GM23338 (cell line): ENCODE data around the gene PRR11. TPM values are rescaled to one million over a fixed set of nuclear protein-coding genes. Genes with fewer than 3 reads are reported as not detected.
A peak's percentile ranks its signal among the peaks of the same experiment; 100 is the strongest.

Experiments
- ATAC-seq: fragments of 200-7000 bp; cut with Tn5 transposase; 3 replicates; pipeline ENCODE4 v1.9.1; 2020
- DNase-seq: peaks from one replicate; pipeline ENCODE4 v3.0.0-alpha.2; 2015; ENCODE audit warnings: low spot score
- H2AFZ ChIP-seq: fragments of 200-600 bp; sonication (generic); 2 replicates; pipeline ENCODE4 v1.8.0; 2016; ENCODE audit warnings: antibody characterized with exemption, mild to moderate bottlenecking, moderate library complexity
- H3F3A ChIP-seq: fragments of 200-600 bp; sonication (generic); replicated peaks from 2 replicates; pipeline ENCODE4 v1.8.0; 2017; ENCODE audit warnings: antibody characterized with exemption, mixed run types, low read depth
- H3K27ac ChIP-seq: fragments of 200-600 bp; sonication (generic); 2 replicates; pipeline ENCODE4 v1.6.1; 2016; ENCODE audit warnings: low read depth
- H3K27me3 ChIP-seq: fragments of 200-600 bp; sonication (generic); 2 replicates; pipeline ENCODE4 v1.8.0; 2016; ENCODE audit warnings: mild to moderate bottlenecking, mixed run types, moderate library complexity; ENCODE audit not compliant: insufficient read depth
- H3K36me3 ChIP-seq: fragments of 200-600 bp; sonication (generic); 2 replicates; pipeline ENCODE4 v1.8.0; 2016; ENCODE audit warnings: mild to moderate bottlenecking; ENCODE audit not compliant: insufficient read depth
- H3K4me1 ChIP-seq: fragments of 200-600 bp; sonication (generic); 2 replicates; pipeline ENCODE4 v1.8.0; 2016; ENCODE audit warnings: mild to moderate bottlenecking, moderate library complexity; ENCODE audit not compliant: insufficient read depth
- H3K4me2 ChIP-seq: fragments of 200-600 bp; sonication (generic); 2 replicates; pipeline ENCODE4 v1.7.1; 2017; ENCODE audit warnings: mixed run types
- H3K4me3 ChIP-seq: fragments of 200-600 bp; sonication (generic); 2 replicates; pipeline ENCODE4 v1.6.1; 2016; ENCODE audit warnings: mixed run types
- H3K79me2 ChIP-seq: fragments of 200-600 bp; sonication (generic); replicated peaks from 2 replicates; pipeline ENCODE4 v1.8.0; 2017; ENCODE audit warnings: mild to moderate bottlenecking; ENCODE audit not compliant: insufficient read depth
- H3K9me2 ChIP-seq: fragments of 200-600 bp; sonication (generic); 2 replicates; pipeline ENCODE4 v1.8.0; 2017; ENCODE audit not compliant: insufficient read depth
- H4K20me1 ChIP-seq: fragments of 200-600 bp; sonication (generic); replicated peaks from 2 replicates; pipeline ENCODE4 v1.8.0; 2017; ENCODE audit warnings: mild to moderate bottlenecking; ENCODE audit not compliant: insufficient read depth
- H3K27ac Mint-ChIP-seq: 2 replicates; pipeline ENCODE4 v1.8.0; 2020; ENCODE audit warnings: inconsistent platforms, mild to moderate bottlenecking, moderate library complexity, mixed read lengths
- H3K27me3 Mint-ChIP-seq: 3 replicates; pipeline ENCODE4 v1.8.0; 2022; ENCODE audit warnings: low read depth, mild to moderate bottlenecking, moderate library complexity, mixed read lengths, inconsistent platforms; ENCODE audit not compliant: insufficient read depth, poor library complexity
- H3K36me3 Mint-ChIP-seq: 3 replicates; pipeline ENCODE4 v1.8.0; 2021; ENCODE audit warnings: low read depth, mild to moderate bottlenecking, inconsistent platforms, moderate library complexity, mixed read lengths
- H3K4me1 Mint-ChIP-seq: 3 replicates; pipeline ENCODE4 v1.8.0; 2020; ENCODE audit warnings: mild to moderate bottlenecking, inconsistent platforms, mixed read lengths
- H3K4me3 Mint-ChIP-seq: 3 replicates; pipeline ENCODE4 v1.8.0; 2021; ENCODE audit warnings: moderate library complexity, mild to moderate bottlenecking, inconsistent platforms, mixed read lengths
- H3K9me3 Mint-ChIP-seq: 3 replicates; pipeline ENCODE4 v1.8.0; 2020; ENCODE audit warnings: moderate library complexity, mild to moderate bottlenecking, inconsistent platforms, mixed read lengths
- CREB1 ChIP-seq: fragments of 250-450 bp; sonication (Bioruptor Pico); IDR thresholded peaks from 2 replicates; pipeline ENCODE4 v1.5.0; 2020; ENCODE audit warnings: low read depth, mild to moderate bottlenecking, moderate library complexity
- NANOG ChIP-seq: IDR thresholded peaks from 2 replicates; pipeline ENCODE4 v1.6.1; 2016; ENCODE audit warnings: antibody characterized with exemption, borderline replicate concordance
- POLR2AphosphoS5 ChIP-seq: IDR thresholded peaks from 2 replicates; pipeline ENCODE4 v1.6.1; 2016; ENCODE audit warnings: antibody characterized with exemption, low read depth
- STAT1 ChIP-seq: IDR thresholded peaks from one replicate; pipeline ENCODE4 v1.6.1; 2016; ENCODE audit warnings: antibody characterized with exemption; ENCODE audit not compliant: unreplicated experiment
- ZNF331 ChIP-seq: fragments of 250-450 bp; sonication (Bioruptor Pico); IDR thresholded peaks from 2 replicates; pipeline ENCODE4 v1.5.0; 2020; ENCODE audit warnings: low read depth, mild to moderate bottlenecking, moderate library complexity
- long read RNA-seq: library from polyadenylated mRNA; unstranded; transcript quantifications from one replicate; pipeline ENCODE4 v2.0.0, GENCODE V29; 2020; ENCODE audit not compliant: unreplicated experiment
- polyA plus RNA-seq: library from polyadenylated mRNA; unstranded; fragments of >200 nt; fragmentation: Nextera tagmentation; extraction: Ambion mirVana; gene quantifications from 2 replicates; pipeline ENCODE4 v1.2.1, GENCODE V29; 2016
- total RNA-seq: library from RNA; depleted of rRNA; stranded (reverse); fragments of >200 nt; shearing (Covaris generic); gene quantifications from 2 replicates; pipeline ENCODE4 v1.2.3, GENCODE V29; 2014; rRNA removed
- TF ChIP-seq, protein P1 (sequence below): fragments of 250-450 bp; sonication (Bioruptor Pico); IDR thresholded peaks from 2 replicates; pipeline ENCODE4 v1.5.0; 2020; ENCODE audit warnings: mild to moderate bottlenecking, moderate library complexity
- TF ChIP-seq, protein P2 (sequence below): IDR thresholded peaks from one replicate; pipeline ENCODE4 v1.6.1; 2018; ENCODE audit warnings: antibody characterized with exemption; ENCODE audit not compliant: unreplicated experiment

PRR11 gene
- total RNA-seq (40.0 and 42.7 TPM in 2 replicates), polyA plus RNA-seq (50.0 and 55.9 TPM in 2 replicates)
- long read RNA-seq, transcript PRR11-201 (10 exons, 2,332 nt): major isoform, 5 of 10 reads
- long read RNA-seq, partial matches to known transcripts: 2 of 10 reads
- long read RNA-seq, other reads (novel, unspliced or antisense): 3 of 10 reads

DNA sequence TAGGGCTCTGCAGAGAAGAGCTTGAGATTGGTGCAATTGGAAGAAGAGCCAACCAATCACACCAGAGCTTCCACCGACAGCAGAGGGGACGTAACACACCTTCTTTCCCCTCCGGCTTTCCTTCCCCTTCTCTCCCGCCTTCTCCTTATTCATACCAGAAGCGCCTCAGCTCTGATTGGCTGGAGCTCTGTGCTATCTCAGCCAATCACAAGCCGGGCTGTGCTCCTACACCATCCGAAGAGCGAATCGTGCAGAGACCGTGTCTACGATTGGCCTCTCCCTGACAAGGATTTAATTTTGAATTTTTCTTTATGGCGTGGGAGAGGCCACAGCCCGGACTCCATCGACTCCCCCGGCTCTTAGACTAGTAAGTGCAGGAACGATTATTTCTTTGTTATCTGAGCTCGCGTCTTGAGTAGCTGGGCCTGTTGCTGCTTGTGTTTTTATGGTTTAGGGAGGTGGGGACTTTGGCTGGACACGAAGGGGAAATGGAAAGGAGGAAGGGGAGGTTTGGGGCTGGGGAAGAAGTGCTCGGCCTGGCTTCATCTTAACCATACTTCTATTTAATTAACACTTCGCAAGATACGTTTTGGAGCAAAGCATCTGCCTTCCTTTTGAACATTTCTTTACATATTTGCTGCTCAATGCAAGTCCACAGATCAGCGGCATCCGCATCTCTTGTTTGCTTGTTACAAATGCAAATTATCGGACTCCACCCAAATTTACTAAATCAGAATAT, at the start of gene PRR11:
Gene PRR11, plus strand, starts transcription at position 308 of the 739 bp plus-strand sequence. CDS start 14,007 bp downstream, outside the sequence.
- H2AFZ ChIP-seq: no peak within 1 kb of the TSS

DNA sequence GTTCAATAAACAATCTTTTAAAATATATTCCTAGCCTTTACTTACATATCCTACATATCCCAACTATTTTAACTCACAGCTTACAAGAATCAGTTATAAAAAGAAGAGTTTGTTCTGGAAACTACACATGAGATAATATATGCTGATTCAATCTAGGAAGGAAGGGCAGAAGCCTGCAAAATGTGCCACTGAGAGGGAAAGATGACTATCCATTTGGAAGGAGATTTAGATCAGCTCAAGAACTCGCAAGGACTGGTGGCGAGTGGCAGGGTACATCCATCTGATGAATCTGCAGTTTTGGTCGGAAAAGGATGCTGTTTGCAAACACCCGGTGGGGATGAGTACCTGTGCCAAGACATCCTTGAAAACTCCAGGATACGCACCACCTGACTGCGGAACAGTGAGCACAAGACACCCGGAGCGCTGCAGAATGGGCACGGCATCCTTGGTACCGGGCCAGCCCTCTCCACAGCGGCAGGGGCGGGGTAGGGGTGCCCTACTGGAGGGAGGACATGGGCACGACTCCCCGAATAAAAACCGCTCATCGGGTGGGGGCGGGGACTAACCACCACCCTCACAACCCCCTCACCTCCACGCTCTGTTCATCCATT, 49.6 kb upstream of the PRR11 start:
- peaks cover 10% of the 10 kb centered on the region for H3F3A ChIP-seq
- peak; percentile 61 for DNase-seq
- Mint-ChIP-seq H3K4me1 (peaks cover 7% of the 10 kb centered on the region; the same call in 2 of the 3 replicates), H3K36me3 (peaks cover 33% of the 10 kb centered on the region), H3K9me3 (no peaks in the 10 kb centered on the region), H3K27me3 (peaks cover 12% of the 10 kb centered on the region), H3K27ac (peak overlapping the region; percentile 94), H3K4me3 (peak overlapping the region; percentile 97)
- peak overlapping the region; percentile 96 for H3K4me3 ChIP-seq
- H4K20me1 ChIP-seq: peaks cover 18% of the 10 kb centered on the region
- H3K36me3 ChIP-seq: peaks cover 5% of the 10 kb centered on the region
- H2AFZ ChIP-seq: peak overlapping the region; percentile 86
- H3K27me3 ChIP-seq: no peaks in the 10 kb centered on the region
- no peaks in the 10 kb centered on the region for H3K9me2 ChIP-seq
- H3K4me2 ChIP-seq: peak overlapping the region; percentile 96
- H3K27ac ChIP-seq: peak overlapping the region; percentile 96
- ATAC-seq: peak; percentile 59
- H3K79me2 ChIP-seq: peaks cover 51% of the 10 kb centered on the region
- peaks cover 5% of the 10 kb centered on the region; the same call in 1 of the 2 replicates for H3K4me1 ChIP-seq
- TF ChIP-seq, protein P1, sequence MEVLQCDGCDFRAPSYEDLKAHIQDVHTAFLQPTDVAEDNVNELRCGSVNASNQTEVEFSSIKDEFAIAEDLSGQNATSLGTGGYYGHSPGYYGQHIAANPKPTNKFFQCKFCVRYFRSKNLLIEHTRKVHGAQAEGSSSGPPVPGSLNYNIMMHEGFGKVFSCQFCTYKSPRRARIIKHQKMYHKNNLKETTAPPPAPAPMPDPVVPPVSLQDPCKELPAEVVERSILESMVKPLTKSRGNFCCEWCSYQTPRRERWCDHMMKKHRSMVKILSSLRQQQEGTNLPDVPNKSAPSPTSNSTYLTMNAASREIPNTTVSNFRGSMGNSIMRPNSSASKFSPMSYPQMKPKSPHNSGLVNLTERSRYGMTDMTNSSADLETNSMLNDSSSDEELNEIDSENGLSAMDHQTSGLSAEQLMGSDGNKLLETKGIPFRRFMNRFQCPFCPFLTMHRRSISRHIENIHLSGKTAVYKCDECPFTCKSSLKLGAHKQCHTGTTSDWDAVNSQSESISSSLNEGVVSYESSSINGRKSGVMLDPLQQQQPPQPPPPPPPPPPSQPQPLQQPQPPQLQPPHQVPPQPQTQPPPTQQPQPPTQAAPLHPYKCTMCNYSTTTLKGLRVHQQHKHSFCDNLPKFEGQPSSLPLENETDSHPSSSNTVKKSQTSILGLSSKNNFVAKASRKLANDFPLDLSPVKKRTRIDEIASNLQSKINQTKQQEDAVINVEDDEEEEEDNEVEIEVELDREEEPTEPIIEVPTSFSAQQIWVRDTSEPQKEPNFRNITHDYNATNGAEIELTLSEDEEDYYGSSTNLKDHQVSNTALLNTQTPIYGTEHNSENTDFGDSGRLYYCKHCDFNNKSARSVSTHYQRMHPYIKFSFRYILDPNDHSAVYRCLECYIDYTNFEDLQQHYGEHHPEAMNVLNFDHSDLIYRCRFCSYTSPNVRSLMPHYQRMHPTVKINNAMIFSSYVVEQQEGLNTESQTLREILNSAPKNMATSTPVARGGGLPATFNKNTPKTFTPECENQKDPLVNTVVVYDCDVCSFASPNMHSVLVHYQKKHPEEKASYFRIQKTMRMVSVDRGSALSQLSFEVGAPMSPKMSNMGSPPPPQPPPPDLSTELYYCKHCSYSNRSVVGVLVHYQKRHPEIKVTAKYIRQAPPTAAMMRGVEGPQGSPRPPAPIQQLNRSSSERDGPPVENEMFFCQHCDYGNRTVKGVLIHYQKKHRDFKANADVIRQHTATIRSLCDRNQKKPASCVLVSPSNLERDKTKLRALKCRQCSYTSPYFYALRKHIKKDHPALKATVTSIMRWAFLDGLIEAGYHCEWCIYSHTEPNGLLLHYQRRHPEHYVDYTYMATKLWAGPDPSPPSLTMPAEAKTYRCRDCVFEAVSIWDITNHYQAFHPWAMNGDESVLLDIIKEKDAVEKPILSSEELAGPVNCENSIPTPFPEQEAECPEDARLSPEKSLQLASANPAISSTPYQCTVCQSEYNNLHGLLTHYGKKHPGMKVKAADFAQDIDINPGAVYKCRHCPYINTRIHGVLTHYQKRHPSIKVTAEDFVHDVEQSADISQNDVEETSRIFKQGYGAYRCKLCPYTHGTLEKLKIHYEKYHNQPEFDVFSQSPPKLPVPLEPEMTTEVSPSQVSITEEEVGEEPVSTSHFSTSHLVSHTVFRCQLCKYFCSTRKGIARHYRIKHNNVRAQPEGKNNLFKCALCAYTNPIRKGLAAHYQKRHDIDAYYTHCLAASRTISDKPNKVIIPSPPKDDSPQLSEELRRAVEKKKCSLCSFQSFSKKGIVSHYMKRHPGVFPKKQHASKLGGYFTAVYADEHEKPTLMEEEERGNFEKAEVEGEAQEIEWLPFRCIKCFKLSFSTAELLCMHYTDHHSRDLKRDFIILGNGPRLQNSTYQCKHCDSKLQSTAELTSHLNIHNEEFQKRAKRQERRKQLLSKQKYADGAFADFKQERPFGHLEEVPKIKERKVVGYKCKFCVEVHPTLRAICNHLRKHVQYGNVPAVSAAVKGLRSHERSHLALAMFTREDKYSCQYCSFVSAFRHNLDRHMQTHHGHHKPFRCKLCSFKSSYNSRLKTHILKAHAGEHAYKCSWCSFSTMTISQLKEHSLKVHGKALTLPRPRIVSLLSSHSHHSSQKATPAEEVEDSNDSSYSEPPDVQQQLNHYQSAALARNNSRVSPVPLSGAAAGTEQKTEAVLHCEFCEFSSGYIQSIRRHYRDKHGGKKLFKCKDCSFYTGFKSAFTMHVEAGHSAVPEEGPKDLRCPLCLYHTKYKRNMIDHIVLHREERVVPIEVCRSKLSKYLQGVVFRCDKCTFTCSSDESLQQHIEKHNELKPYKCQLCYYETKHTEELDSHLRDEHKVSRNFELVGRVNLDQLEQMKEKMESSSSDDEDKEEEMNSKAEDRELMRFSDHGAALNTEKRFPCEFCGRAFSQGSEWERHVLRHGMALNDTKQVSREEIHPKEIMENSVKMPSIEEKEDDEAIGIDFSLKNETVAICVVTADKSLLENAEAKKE (CRISPR knock-in tag): no peak
- TF ChIP-seq CREB1 (CRISPR knock-in tag) (no peak), NANOG (no peak), STAT1 (no peak), ZNF331 (CRISPR knock-in tag) (no peak), POLR2AphosphoS5 (no peak)
- TF ChIP-seq, protein P2, sequence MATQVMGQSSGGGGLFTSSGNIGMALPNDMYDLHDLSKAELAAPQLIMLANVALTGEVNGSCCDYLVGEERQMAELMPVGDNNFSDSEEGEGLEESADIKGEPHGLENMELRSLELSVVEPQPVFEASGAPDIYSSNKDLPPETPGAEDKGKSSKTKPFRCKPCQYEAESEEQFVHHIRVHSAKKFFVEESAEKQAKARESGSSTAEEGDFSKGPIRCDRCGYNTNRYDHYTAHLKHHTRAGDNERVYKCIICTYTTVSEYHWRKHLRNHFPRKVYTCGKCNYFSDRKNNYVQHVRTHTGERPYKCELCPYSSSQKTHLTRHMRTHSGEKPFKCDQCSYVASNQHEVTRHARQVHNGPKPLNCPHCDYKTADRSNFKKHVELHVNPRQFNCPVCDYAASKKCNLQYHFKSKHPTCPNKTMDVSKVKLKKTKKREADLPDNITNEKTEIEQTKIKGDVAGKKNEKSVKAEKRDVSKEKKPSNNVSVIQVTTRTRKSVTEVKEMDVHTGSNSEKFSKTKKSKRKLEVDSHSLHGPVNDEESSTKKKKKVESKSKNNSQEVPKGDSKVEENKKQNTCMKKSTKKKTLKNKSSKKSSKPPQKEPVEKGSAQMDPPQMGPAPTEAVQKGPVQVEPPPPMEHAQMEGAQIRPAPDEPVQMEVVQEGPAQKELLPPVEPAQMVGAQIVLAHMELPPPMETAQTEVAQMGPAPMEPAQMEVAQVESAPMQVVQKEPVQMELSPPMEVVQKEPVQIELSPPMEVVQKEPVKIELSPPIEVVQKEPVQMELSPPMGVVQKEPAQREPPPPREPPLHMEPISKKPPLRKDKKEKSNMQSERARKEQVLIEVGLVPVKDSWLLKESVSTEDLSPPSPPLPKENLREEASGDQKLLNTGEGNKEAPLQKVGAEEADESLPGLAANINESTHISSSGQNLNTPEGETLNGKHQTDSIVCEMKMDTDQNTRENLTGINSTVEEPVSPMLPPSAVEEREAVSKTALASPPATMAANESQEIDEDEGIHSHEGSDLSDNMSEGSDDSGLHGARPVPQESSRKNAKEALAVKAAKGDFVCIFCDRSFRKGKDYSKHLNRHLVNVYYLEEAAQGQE: no peak

More for the DNA sequence above, at the start of gene PRR11:
- peak; percentile 90 for ATAC-seq
- H3K4me1 ChIP-seq: peaks cover 23% of the 10 kb centered on the region
- H3K4me3 ChIP-seq: peak within 1 kb of the TSS; percentile 77
- H3K27ac Mint-ChIP-seq: no peak within 1 kb of the TSS
- peaks cover 3% of the 10 kb centered on the region; the same call in 1 of the 3 replicates for H3K36me3 Mint-ChIP-seq
- no peaks in the 10 kb centered on the region for H3K27me3 ChIP-seq
- H3F3A ChIP-seq: no peaks in the 10 kb centered on the region
- DNase-seq: peak; percentile 99
- no peaks in the 10 kb centered on the region for H3K36me3 ChIP-seq
- H4K20me1 ChIP-seq: peaks cover 9% of the 10 kb centered on the region
- H3K27me3 Mint-ChIP-seq: peaks cover 7% of the 10 kb centered on the region
- peak within 1 kb of the TSS; percentile 84 for H3K4me2 ChIP-seq
- peaks cover 23% of the 10 kb centered on the region for H3K4me1 Mint-ChIP-seq
- no peaks in the 10 kb centered on the region for H3K9me3 Mint-ChIP-seq
- H3K79me2 ChIP-seq: peaks cover 84% of the 10 kb centered on the region
- no peaks in the 10 kb centered on the region for H3K9me2 ChIP-seq
- H3K4me3 Mint-ChIP-seq: no peak within 1 kb of the TSS
- TF ChIP-seq POLR2AphosphoS5 (peak; percentile 49; the same call in 1 of the 2 replicates), CREB1 (CRISPR knock-in tag) (no peak; the same call in 1 of the 2 replicates)
- H3K27ac ChIP-seq: peak within 1 kb of the TSS; percentile 92
